SK-N-SH (cell line): ENCODE measurements around the gene CD36.

ENCODE experiments used
- EP300 ChIP-seq, 2 experiments: IDR thresholded peaks; 2 replicates each; pipeline versions ENCODE4 v1.4.0 to v1.6.1; 2012; ENCODE audit warnings: borderline replicate concordance in 1 of 2, low read depth in 1 of 2, low read length in 1 of 2
- FOXM1 ChIP-seq: IDR thresholded peaks from 2 replicates; pipeline ENCODE4 v1.4.0; 2012; ENCODE audit warnings: low read depth, mild to moderate bottlenecking
- GABPA ChIP-seq: IDR thresholded peaks from 2 replicates; pipeline ENCODE4 v1.4.0; 2012; ENCODE audit warnings: low read depth, mild to moderate bottlenecking
- JUND ChIP-seq: IDR thresholded peaks from 2 replicates; pipeline ENCODE4 v1.4.0; 2012
- MAX ChIP-seq: IDR thresholded peaks from 2 replicates; pipeline ENCODE4 v1.4.0; 2012; ENCODE audit warnings: low read depth
- POLR2AphosphoS5 ChIP-seq: IDR thresholded peaks from 2 replicates; pipeline ENCODE4 v1.6.1; 2012; ENCODE audit warnings: low read depth, low read length
- RAD21 ChIP-seq: IDR thresholded peaks from 2 replicates; pipeline ENCODE4 v1.6.1; 2012; ENCODE audit warnings: mild to moderate bottlenecking, low read length
- RCOR1 ChIP-seq: fragments of 150-350 bp; IDR thresholded peaks from 2 replicates; pipeline ENCODE4 v1.6.1; 2017; ENCODE audit warnings: antibody characterized with exemption, low read length
- RFX5 ChIP-seq: IDR thresholded peaks from 2 replicates; pipeline ENCODE4 v1.6.1; 2012; ENCODE audit warnings: mild to moderate bottlenecking, improper control_type of control experiment, low read length
- TAF1 ChIP-seq: IDR thresholded peaks from 2 replicates; pipeline ENCODE4 v1.6.1; 2012; ENCODE audit warnings: low read depth, mild to moderate bottlenecking, low read length, moderate library complexity, borderline replicate concordance
- TCF12 ChIP-seq: IDR thresholded peaks from 2 replicates; pipeline ENCODE4 v1.4.0; 2012
- USF1 ChIP-seq: IDR thresholded peaks from 2 replicates; pipeline ENCODE4 v1.4.0; 2012; ENCODE audit warnings: low read depth, borderline replicate concordance
- YY1 ChIP-seq: IDR thresholded peaks from 2 replicates; pipeline ENCODE4 v1.4.0; 2012; ENCODE audit warnings: low read depth, mild to moderate bottlenecking
- TF ChIP-seq, protein P1 (sequence below): fragments of 200-600 bp; sonication (generic); IDR thresholded peaks from 2 replicates; pipeline ENCODE4 v1.6.1; 2017; ENCODE audit warnings: antibody characterized with exemption, mild to moderate bottlenecking, moderate library complexity

- no peak for TF ChIP-seq GABPA
- no peak for TF ChIP-seq RCOR1
- TF ChIP-seq POLR2AphosphoS5: no peak
- TF ChIP-seq USF1: no peak
- peak; percentile 58 for TF ChIP-seq RAD21
- TF ChIP-seq, protein P1, sequence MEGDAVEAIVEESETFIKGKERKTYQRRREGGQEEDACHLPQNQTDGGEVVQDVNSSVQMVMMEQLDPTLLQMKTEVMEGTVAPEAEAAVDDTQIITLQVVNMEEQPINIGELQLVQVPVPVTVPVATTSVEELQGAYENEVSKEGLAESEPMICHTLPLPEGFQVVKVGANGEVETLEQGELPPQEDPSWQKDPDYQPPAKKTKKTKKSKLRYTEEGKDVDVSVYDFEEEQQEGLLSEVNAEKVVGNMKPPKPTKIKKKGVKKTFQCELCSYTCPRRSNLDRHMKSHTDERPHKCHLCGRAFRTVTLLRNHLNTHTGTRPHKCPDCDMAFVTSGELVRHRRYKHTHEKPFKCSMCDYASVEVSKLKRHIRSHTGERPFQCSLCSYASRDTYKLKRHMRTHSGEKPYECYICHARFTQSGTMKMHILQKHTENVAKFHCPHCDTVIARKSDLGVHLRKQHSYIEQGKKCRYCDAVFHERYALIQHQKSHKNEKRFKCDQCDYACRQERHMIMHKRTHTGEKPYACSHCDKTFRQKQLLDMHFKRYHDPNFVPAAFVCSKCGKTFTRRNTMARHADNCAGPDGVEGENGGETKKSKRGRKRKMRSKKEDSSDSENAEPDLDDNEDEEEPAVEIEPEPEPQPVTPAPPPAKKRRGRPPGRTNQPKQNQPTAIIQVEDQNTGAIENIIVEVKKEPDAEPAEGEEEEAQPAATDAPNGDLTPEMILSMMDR: peak; percentile 80
- no peak for TF ChIP-seq EP300 (IDR thresholded peaks at IDR 0.05; ENCODE audit: borderline replicate concordance in 1 of 2, low read depth in 1 of 2, low read length in 1 of 2)
- TF ChIP-seq YY1: no peak
- no peak for TF ChIP-seq MAX
- no peak for TF ChIP-seq TAF1
- TF ChIP-seq RFX5: no peak
- no peak for TF ChIP-seq JUND
- no peak for TF ChIP-seq TCF12
- no peak for TF ChIP-seq FOXM1
Observed at GRCh38 chr7:80681272-80681885, 42.9 kb downstream of the CD36 start.
